Measurements from ENCODE around the gene MYBPC1.

GRCh38 chr12:101564912-101565311 is 29.9 kb upstream of the MYBPC1 start:
- no peak for TF ChIP-seq POLR2A (IDR thresholded peaks at IDR 0.05)
- TF ChIP-seq, protein P1, sequence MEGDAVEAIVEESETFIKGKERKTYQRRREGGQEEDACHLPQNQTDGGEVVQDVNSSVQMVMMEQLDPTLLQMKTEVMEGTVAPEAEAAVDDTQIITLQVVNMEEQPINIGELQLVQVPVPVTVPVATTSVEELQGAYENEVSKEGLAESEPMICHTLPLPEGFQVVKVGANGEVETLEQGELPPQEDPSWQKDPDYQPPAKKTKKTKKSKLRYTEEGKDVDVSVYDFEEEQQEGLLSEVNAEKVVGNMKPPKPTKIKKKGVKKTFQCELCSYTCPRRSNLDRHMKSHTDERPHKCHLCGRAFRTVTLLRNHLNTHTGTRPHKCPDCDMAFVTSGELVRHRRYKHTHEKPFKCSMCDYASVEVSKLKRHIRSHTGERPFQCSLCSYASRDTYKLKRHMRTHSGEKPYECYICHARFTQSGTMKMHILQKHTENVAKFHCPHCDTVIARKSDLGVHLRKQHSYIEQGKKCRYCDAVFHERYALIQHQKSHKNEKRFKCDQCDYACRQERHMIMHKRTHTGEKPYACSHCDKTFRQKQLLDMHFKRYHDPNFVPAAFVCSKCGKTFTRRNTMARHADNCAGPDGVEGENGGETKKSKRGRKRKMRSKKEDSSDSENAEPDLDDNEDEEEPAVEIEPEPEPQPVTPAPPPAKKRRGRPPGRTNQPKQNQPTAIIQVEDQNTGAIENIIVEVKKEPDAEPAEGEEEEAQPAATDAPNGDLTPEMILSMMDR (IDR thresholded peaks at IDR 0.05): no peak
